Measurements from ENCODE around the gene STX7.

STX7 gene

DNA sequence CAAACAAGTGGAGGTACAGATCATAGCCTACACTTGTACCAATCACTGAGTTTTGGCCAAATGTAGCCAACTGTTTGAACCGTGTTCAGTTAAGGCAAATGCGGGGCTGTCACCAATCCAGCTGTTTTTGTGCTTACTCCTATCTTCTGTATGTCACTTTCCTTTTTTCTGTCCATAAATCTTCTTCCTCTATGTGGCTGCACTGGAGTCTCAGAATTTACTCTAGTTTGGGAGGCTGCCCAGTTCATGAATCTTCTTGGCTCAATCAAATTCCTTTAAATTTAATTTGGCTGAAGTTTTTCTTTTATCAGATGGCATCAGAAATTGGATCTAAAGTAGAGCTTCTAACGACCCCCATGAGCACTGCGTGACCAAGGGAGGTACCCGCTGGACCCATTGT lies 11.7 kb upstream of the STX7 start:
- Histone ChIP-seq H3K27me3 (ENCODE audit: insufficient read depth, low read length) (no peaks in the 10 kb centered on the region), H3F3A (ENCODE audit: insufficient read depth, low read length) (no peaks in the 10 kb centered on the region), H3K79me2 (ENCODE audit: insufficient read depth, low read length) (no peaks in the 10 kb centered on the region), H2AFZ (ENCODE audit: low read length) (no peak overlapping the region), H3K4me2 (ENCODE audit: low read length) (no peak overlapping the region), H3K9me2 (ENCODE audit: low read depth, low read length) (no peaks in the 10 kb centered on the region), H3K36me3 (ENCODE audit: insufficient read depth, low read length) (no peaks in the 10 kb centered on the region), H4K20me1 (ENCODE audit: insufficient read depth, low read length) (no peaks in the 10 kb centered on the region), H3K9ac (ENCODE audit: low read length) (no peak overlapping the region), H3K27ac (ENCODE audit: low read depth, low read length, poor library complexity, severe bottlenecking) (no peak overlapping the region), H3K9me3 (ENCODE audit: low read length) (no peaks in the 10 kb centered on the region), H3K4me1 (ENCODE audit: insufficient read depth, low read length, severe bottlenecking) (peaks cover 3% of the 10 kb centered on the region), H3K4me3 (ENCODE audit: low read depth, low read length, poor library complexity, severe bottlenecking) (no peak overlapping the region)
- TF ChIP-seq EZH2 (IDR thresholded peaks at IDR 0.05; ENCODE audit: borderline replicate concordance, low read length) = no peak
- TF ChIP-seq, protein P1, sequence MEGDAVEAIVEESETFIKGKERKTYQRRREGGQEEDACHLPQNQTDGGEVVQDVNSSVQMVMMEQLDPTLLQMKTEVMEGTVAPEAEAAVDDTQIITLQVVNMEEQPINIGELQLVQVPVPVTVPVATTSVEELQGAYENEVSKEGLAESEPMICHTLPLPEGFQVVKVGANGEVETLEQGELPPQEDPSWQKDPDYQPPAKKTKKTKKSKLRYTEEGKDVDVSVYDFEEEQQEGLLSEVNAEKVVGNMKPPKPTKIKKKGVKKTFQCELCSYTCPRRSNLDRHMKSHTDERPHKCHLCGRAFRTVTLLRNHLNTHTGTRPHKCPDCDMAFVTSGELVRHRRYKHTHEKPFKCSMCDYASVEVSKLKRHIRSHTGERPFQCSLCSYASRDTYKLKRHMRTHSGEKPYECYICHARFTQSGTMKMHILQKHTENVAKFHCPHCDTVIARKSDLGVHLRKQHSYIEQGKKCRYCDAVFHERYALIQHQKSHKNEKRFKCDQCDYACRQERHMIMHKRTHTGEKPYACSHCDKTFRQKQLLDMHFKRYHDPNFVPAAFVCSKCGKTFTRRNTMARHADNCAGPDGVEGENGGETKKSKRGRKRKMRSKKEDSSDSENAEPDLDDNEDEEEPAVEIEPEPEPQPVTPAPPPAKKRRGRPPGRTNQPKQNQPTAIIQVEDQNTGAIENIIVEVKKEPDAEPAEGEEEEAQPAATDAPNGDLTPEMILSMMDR (IDR thresholded peaks at IDR 0.05; ENCODE audit: low read length) = no peak

DNA sequence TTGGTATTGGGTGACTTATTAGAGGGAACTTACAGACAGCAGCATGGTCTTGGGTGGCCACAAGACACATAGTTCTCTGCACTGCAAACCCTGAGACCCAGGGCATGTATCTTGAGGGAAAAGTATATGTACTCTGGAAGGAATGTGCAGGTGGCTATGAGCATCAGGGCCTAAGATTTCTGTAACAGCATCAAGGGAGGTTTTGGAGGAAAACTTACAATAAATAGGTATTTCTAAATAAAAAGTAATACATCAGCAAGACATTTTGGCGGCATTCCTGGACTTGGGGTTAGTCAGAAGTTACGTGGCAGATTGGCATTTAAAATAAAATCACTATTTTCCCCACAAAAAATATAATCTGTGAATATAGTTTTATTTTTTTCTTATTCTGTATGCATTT lies 8.0 kb upstream of the STX7 start:
- Histone ChIP-seq H3K4me3 (ENCODE audit: low read depth, low read length, poor library complexity, severe bottlenecking) (no peak overlapping the region), H3K27ac (ENCODE audit: low read depth, low read length, poor library complexity, severe bottlenecking) (no peak overlapping the region), H3K4me2 (ENCODE audit: low read length) (no peak overlapping the region), H2AFZ (ENCODE audit: low read length) (no peak overlapping the region), H3K4me1 (ENCODE audit: insufficient read depth, low read length, severe bottlenecking) (no peaks in the 10 kb centered on the region), H3K9me2 (ENCODE audit: low read depth, low read length) (no peaks in the 10 kb centered on the region), H3K36me3 (ENCODE audit: insufficient read depth, low read length) (no peaks in the 10 kb centered on the region), H3K79me2 (ENCODE audit: insufficient read depth, low read length) (no peaks in the 10 kb centered on the region), H3K27me3 (ENCODE audit: insufficient read depth, low read length) (no peaks in the 10 kb centered on the region), H3F3A (ENCODE audit: insufficient read depth, low read length) (no peaks in the 10 kb centered on the region), H3K9me3 (ENCODE audit: low read length) (no peaks in the 10 kb centered on the region), H3K9ac (ENCODE audit: low read length) (no peak overlapping the region), H4K20me1 (ENCODE audit: insufficient read depth, low read length) (no peaks in the 10 kb centered on the region)
- TF ChIP-seq EZH2 (IDR thresholded peaks at IDR 0.05; ENCODE audit: borderline replicate concordance, low read length) = no peak
- TF ChIP-seq, protein P1 (IDR thresholded peaks at IDR 0.05; ENCODE audit: low read length) = no peak

DNA sequence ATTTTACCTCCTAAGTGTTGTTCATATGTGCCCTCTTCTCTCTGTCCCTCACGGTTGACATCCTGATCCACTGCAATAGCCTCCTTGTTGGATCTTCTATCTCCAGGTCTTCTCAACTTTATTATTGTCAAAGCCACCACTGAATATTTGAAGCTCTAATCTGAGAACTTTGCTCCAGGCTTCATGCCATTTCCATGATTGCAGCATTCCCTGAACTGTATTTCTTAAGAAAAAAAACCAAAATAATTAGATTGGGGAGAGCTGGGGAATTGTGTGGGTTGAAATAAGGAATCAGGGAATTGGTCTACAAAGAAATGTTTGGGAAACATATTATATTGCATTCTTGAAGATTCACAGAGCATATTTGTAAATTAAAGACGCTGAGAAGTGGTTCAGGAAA lies 2.5 kb upstream of the STX7 start:
- no peak overlapping the region for H3K4me3 ChIP-seq (ENCODE audit: low read depth, low read length, poor library complexity, severe bottlenecking)
- H3K9ac ChIP-seq (ENCODE audit: low read length) = no peak overlapping the region
- no peak for TF ChIP-seq EZH2 (IDR thresholded peaks at IDR 0.05; ENCODE audit: borderline replicate concordance, low read length)
- TF ChIP-seq, protein P1 (IDR thresholded peaks at IDR 0.05; ENCODE audit: low read length) = no peak
- H4K20me1 ChIP-seq (ENCODE audit: insufficient read depth, low read length) = no peaks in the 10 kb centered on the region
- peaks cover 21% of the 10 kb centered on the region for H3K79me2 ChIP-seq (ENCODE audit: insufficient read depth, low read length)
- no peaks in the 10 kb centered on the region for H3K9me3 ChIP-seq (ENCODE audit: low read length)
- H3K4me2 ChIP-seq (ENCODE audit: low read length) = no peak overlapping the region
- no peaks in the 10 kb centered on the region for H3K36me3 ChIP-seq (ENCODE audit: insufficient read depth, low read length)
- no peak overlapping the region for H2AFZ ChIP-seq (ENCODE audit: low read length)
- no peaks in the 10 kb centered on the region for H3K9me2 ChIP-seq (ENCODE audit: low read depth, low read length)
- peaks cover 22% of the 10 kb centered on the region for H3K4me1 ChIP-seq (ENCODE audit: insufficient read depth, low read length, severe bottlenecking)
- no peaks in the 10 kb centered on the region for H3K27me3 ChIP-seq (ENCODE audit: insufficient read depth, low read length)
- no peak overlapping the region for H3K27ac ChIP-seq (ENCODE audit: low read depth, low read length, poor library complexity, severe bottlenecking)
- H3F3A ChIP-seq (ENCODE audit: insufficient read depth, low read length) = no peaks in the 10 kb centered on the region

Measured in OCI-LY1 (cell line).